HepG2 (cell line): ENCODE measurements around the gene FAM131A. TPM values are rescaled to one million over a fixed set of nuclear protein-coding genes. Genes with fewer than 3 reads are reported as not detected.

Source experiments
- ATAD3A ChIP-seq: sonication (generic); formaldehyde crosslinking; IDR thresholded peaks from 2 replicates; pipeline ENCODE4 v1.4.0; 2020; ENCODE audit warnings: missing genetic modification reagents
- HMG20A ChIP-seq: IDR thresholded peaks from 2 replicates; pipeline ENCODE4 v1.6.1; 2016; ENCODE audit warnings: borderline replicate concordance
- HNF4G ChIP-seq, 2 experiments: sonication (generic) in 1 of 2; formaldehyde crosslinking in 1 of 2; IDR thresholded peaks; 2 replicates each; pipeline versions ENCODE4 v1.4.0 to v1.6.1; 2011 to 2020; ENCODE audit warnings: borderline replicate concordance in 2 of 2, low read depth in 2 of 2, mild to moderate bottlenecking in 2 of 2, low read length in 1 of 2, missing genetic modification reagents in 1 of 2, moderate library complexity in 1 of 2
- PHF20 ChIP-seq: sonication (generic); formaldehyde crosslinking; IDR thresholded peaks from 2 replicates; pipeline ENCODE4 v1.5.0; 2020; ENCODE audit warnings: mild to moderate bottlenecking, missing genetic modification reagents
- REXO4 ChIP-seq: sonication (generic); formaldehyde crosslinking; IDR thresholded peaks from 2 replicates; pipeline ENCODE4 v1.8.0; 2022; ENCODE audit warnings: missing genetic modification reagents, mild to moderate bottlenecking, borderline replicate concordance
- SPEN ChIP-seq: sonication (generic); formaldehyde crosslinking; IDR thresholded peaks from 2 replicates; pipeline ENCODE4 v1.5.1; 2020; ENCODE audit warnings: low read depth, mild to moderate bottlenecking, missing genetic modification reagents
- ZEB1 ChIP-seq: IDR thresholded peaks from 2 replicates; pipeline ENCODE4 v1.6.1; 2012; ENCODE audit warnings: mild to moderate bottlenecking, low read depth, inconsistent platforms; ENCODE audit not compliant: insufficient replicate concordance
- ZMAT5 ChIP-seq: sonication (generic); formaldehyde crosslinking; IDR thresholded peaks from 2 replicates; pipeline ENCODE4 v1.5.0; 2020; ENCODE audit warnings: mild to moderate bottlenecking, low read depth, missing genetic modification reagents, borderline replicate concordance
- ZNF143 ChIP-seq: sonication (generic); formaldehyde crosslinking; IDR thresholded peaks from 2 replicates; pipeline ENCODE4 v1.4.0; 2020; ENCODE audit warnings: missing genetic modification reagents
- ZNF333 ChIP-seq: sonication (generic); formaldehyde crosslinking; IDR thresholded peaks from 2 replicates; pipeline ENCODE4 v1.4.0; 2020; ENCODE audit warnings: mild to moderate bottlenecking, missing genetic modification reagents, borderline replicate concordance
- ZNF362 ChIP-seq: sonication (generic); formaldehyde crosslinking; IDR thresholded peaks from 2 replicates; pipeline ENCODE4 v1.4.0; 2020; ENCODE audit warnings: missing genetic modification reagents, mild to moderate bottlenecking, borderline replicate concordance
- ZNF414 ChIP-seq: sonication (generic); formaldehyde crosslinking; IDR thresholded peaks from 2 replicates; pipeline ENCODE4 v1.5.0; 2020; ENCODE audit warnings: missing genetic modification reagents
- ZNF574 ChIP-seq: sonication (generic); formaldehyde crosslinking; IDR thresholded peaks from 2 replicates; pipeline ENCODE4 v1.4.0; 2020; ENCODE audit warnings: missing genetic modification reagents
- ZNF646 ChIP-seq: sonication (generic); formaldehyde crosslinking; IDR thresholded peaks from 2 replicates; pipeline ENCODE4 v1.9.0; 2021; ENCODE audit warnings: mild to moderate bottlenecking, missing genetic modification reagents
- ZNF879 ChIP-seq: sonication (generic); formaldehyde crosslinking; IDR thresholded peaks from 2 replicates; pipeline ENCODE4 v1.8.1; 2023; ENCODE audit warnings: missing genetic modification reagents
- polyA plus RNA-seq, 8 experiments: library from polyadenylated mRNA; depleted of rRNA in 3 of 8; stranded (reverse) in 7 of 8; unstranded in 1 of 8; fragments of >200 nt; fragmentation: Illumina TruSeq in 4 of 8; extraction: Trizol in 4 of 8; gene quantifications; 2 replicates each; pipeline versions ENCODE4 v1.2.1 to v1.2.3, GENCODE V29; 2011 to 2016; ENCODE audit warnings: low read depth in 4 of 8, missing spikeins in 1 of 8, mixed read lengths in 1 of 8; ENCODE audit not compliant: insufficient read depth in 1 of 8
- total RNA-seq, 5 experiments: library from RNA; depleted of rRNA; stranded (reverse); fragments of >200 nt; fragmentation: Illumina TruSeq; extraction: Trizol; gene quantifications; 2 replicates each; pipeline ENCODE4 v1.2.3, GENCODE V29; 2016; ENCODE audit warnings: low read depth in 1 of 5

Gene FAM131A
- total and polyA plus RNA-seq, 2 of the 13 experiments (the other 11 are each of a cell fraction or from before 2014, with no cell fraction given), result 9.2 to 9.3 TPM

- TF ChIP-seq ZNF333 (CRISPR knock-in tag) (0 out of 2 replicates have a peak, but pooled peaks have one; percentile 42), ZNF646 (no peak), ZEB1 (no peak), PHF20 (peak; percentile 41; the same call in 1 of the 2 replicates), ZMAT5 (CRISPR knock-in tag) (no peak), ZNF143 (CRISPR knock-in tag) (peak; percentile 27; the same call in 1 of the 2 replicates), ZNF574 (CRISPR knock-in tag) (0 out of 2 replicates have a peak, but pooled peaks have one; percentile 60), SPEN (CRISPR knock-in tag) (no peak), ATAD3A (CRISPR knock-in tag) (no peak), HNF4G (IDR thresholded peaks at IDR 0.05; ENCODE audit: borderline replicate concordance, low read depth, low read length) (no peak), HNF4G (CRISPR knock-in tag; IDR thresholded peaks at IDR 0.05; ENCODE audit: borderline replicate concordance, low read depth) (0 out of 2 replicates have a peak, but pooled peaks have one; percentile 34), ZNF879 (CRISPR knock-in tag) (0 out of 2 replicates have a peak, but pooled peaks have one; percentile 47), HMG20A (no peak), ZNF414 (0 out of 2 replicates have a peak, but pooled peaks have one; percentile 48), ZNF362 (CRISPR knock-in tag) (no peak), REXO4 (CRISPR knock-in tag) (peak; percentile 78; the same call in 1 of the 2 replicates)
Measured at GRCh38 chr3:184335661-184336546, 1.5 kb upstream of the FAM131A start (continued).
